HepG2 (cell line): ENCODE results near the gene NOL4. TPM values are rescaled to one million over a fixed set of nuclear protein-coding genes. Genes with fewer than 3 reads are reported as not detected.

Experiments used
- ATAC-seq: fragments of 200-7000 bp; cut with Tn5 transposase; 3 replicates; pipeline ENCODE4 v1.9.1; 2020; ENCODE audit warnings: mild to moderate bottlenecking, moderate library complexity
- BruUV-seq: library from RNA; stranded (reverse); fragments of 400-500 nt; replicated peaks from 2 replicates; lab custom pipeline; 2021; lab: Mats Ljungman, UMichigan
- CTCF ChIA-PET: fragments of 300-600 bp; formaldehyde crosslinking; extraction: SDS; loops from one replicate; lab custom pipeline; 2021; ENCODE audit warnings: low total read pairs, inconsistent platforms, low intra/inter-chr PET ratio; lab: Yijun Ruan, JAX
- POLR2A ChIA-PET: fragments of 350-600 bp; sonication (Branson Sonifier 250); formaldehyde crosslinking; loops from one replicate; lab custom pipeline; 2020; ENCODE audit warnings: antibody characterized with exemption, inconsistent platforms; lab: Yijun Ruan, JAX
- DNase-seq: peaks from one replicate; pipeline ENCODE4 v3.0.0-alpha.2; 2015; ENCODE audit warnings: low spot score
- FAIRE-seq: peaks from 3 replicates; lab custom pipeline; 2011; peaks lifted over from hg19 to GRCh38; lab: Jason Lieb, UNC
- H2AFZ ChIP-seq: one replicate; pipeline ENCODE4 v1.6.1; 2011; ENCODE audit warnings: low read length, inconsistent platforms
- H3K27ac ChIP-seq: fragments of 300-600 bp; 3 replicates; pipeline ENCODE4 v1.8.0; 2011; ENCODE audit warnings: mixed run types, mild to moderate bottlenecking, mixed read lengths, low read length, inconsistent platforms; ENCODE audit not compliant: insufficient read depth; ENCODE audit errors: extremely low read length
- H3K27me3 ChIP-seq, 2 experiments: fragments of 200-600 bp in 1 of 2; 2 replicates in 1 of 2; 3 replicates in 1 of 2; pipeline versions ENCODE4 v1.6.0 to v1.8.0; 2011; ENCODE audit warnings: low read length in 2 of 2, mild to moderate bottlenecking in 2 of 2, moderate library complexity in 2 of 2, inconsistent platforms in 1 of 2; ENCODE audit not compliant: insufficient read depth in 2 of 2, control insufficient read depth in 1 of 2
- H3K36me3 ChIP-seq, 2 experiments: fragments of 200-600 bp in 1 of 2; replicated peaks in 1 of 2; 2 replicates in 1 of 2; 3 replicates in 1 of 2; pipeline versions ENCODE4 v1.5.1 to v1.8.0; 2011; ENCODE audit warnings: low read length in 2 of 2, inconsistent platforms in 1 of 2; ENCODE audit not compliant: insufficient read depth in 2 of 2, control insufficient read depth in 1 of 2
- H3K4me1 ChIP-seq: 2 replicates; pipeline ENCODE4 v1.5.1; 2012; ENCODE audit warnings: low read length, inconsistent platforms; ENCODE audit not compliant: insufficient read depth
- H3K4me2 ChIP-seq: 2 replicates; pipeline ENCODE4 v1.6.0; 2011; ENCODE audit warnings: low read depth, low read length, inconsistent platforms
- H3K4me3 ChIP-seq, 3 experiments: fragments of 200-600 bp in 1 of 3; sonication (generic), shearing (Covaris generic) in 1 of 3; replicated peaks in 1 of 3; 2 replicates each; pipeline ENCODE4 v1.5.1; 2011 to 2016; ENCODE audit warnings: low read length in 3 of 3, inconsistent platforms in 2 of 3, low read depth in 2 of 3, mild to moderate bottlenecking in 2 of 3, control low read depth in 1 of 3, mixed read lengths in 1 of 3; ENCODE audit not compliant: insufficient read depth in 1 of 3
- H3K79me2 ChIP-seq: one replicate; pipeline ENCODE4 v1.6.1; 2011; ENCODE audit warnings: low read length, inconsistent platforms; ENCODE audit not compliant: insufficient read depth
- H3K9ac ChIP-seq: 2 replicates; pipeline ENCODE4 v1.6.0; 2011; ENCODE audit warnings: mild to moderate bottlenecking, low read depth, low read length, inconsistent platforms; ENCODE audit not compliant: insufficient read depth
- H3K9me3 ChIP-seq: 2 replicates; pipeline ENCODE4 v1.5.1; 2012; ENCODE audit warnings: mild to moderate bottlenecking, low read length
- H4K20me1 ChIP-seq: 2 replicates; pipeline ENCODE4 v1.6.0; 2011; ENCODE audit warnings: inconsistent platforms, mild to moderate bottlenecking, low read length, moderate library complexity; ENCODE audit not compliant: insufficient read depth
- ADNP ChIP-seq: sonication (generic); formaldehyde crosslinking; IDR thresholded peaks from 2 replicates; pipeline ENCODE4 v1.4.0; 2020; ENCODE audit warnings: missing genetic modification reagents
- ARNTL ChIP-seq: sonication (generic); formaldehyde crosslinking; IDR thresholded peaks from 2 replicates; pipeline ENCODE4 v1.4.0; 2020; ENCODE audit warnings: mild to moderate bottlenecking, missing genetic modification reagents
- ASH2L ChIP-seq: fragments of 300-600, 200-600 bp; sonication (generic); IDR thresholded peaks from 2 replicates; pipeline ENCODE4 v1.7.0; 2017; ENCODE audit warnings: low read depth, mild to moderate bottlenecking, moderate library complexity, mixed read lengths, low read length; ENCODE audit not compliant: insufficient read length
- ETV6 ChIP-seq: sonication (generic); formaldehyde crosslinking; conservative IDR thresholded peaks from 2 replicates; pipeline ENCODE4 v1.4.0; 2020; ENCODE audit warnings: missing genetic modification reagents
- FOSL1 ChIP-seq: sonication (generic); formaldehyde crosslinking; IDR thresholded peaks from 2 replicates; pipeline ENCODE4 v1.9.0; 2021; ENCODE audit warnings: missing genetic modification reagents, borderline replicate concordance
- FOXJ3 ChIP-seq: sonication (generic); formaldehyde crosslinking; IDR thresholded peaks from 2 replicates; pipeline ENCODE4 v1.4.0; 2020; ENCODE audit warnings: missing genetic modification reagents, mild to moderate bottlenecking, borderline replicate concordance
- HNF4G ChIP-seq, 2 experiments: sonication (generic) in 1 of 2; formaldehyde crosslinking in 1 of 2; IDR thresholded peaks; 2 replicates each; pipeline versions ENCODE4 v1.4.0 to v1.6.1; 2011 to 2020; ENCODE audit warnings: borderline replicate concordance in 2 of 2, low read depth in 2 of 2, mild to moderate bottlenecking in 2 of 2, low read length in 1 of 2, missing genetic modification reagents in 1 of 2, moderate library complexity in 1 of 2
- KAT8 ChIP-seq: IDR thresholded peaks from 2 replicates; pipeline ENCODE4 v1.6.1; 2016; ENCODE audit warnings: missing genetic modification reagents, missing compliant biosample characterization
- KLF9 ChIP-seq: IDR thresholded peaks from 2 replicates; pipeline ENCODE4 v1.6.1; 2016; ENCODE audit warnings: low read depth
- MAF1 ChIP-seq: sonication (generic); formaldehyde crosslinking; IDR thresholded peaks from 2 replicates; pipeline ENCODE4 v1.5.0; 2020; ENCODE audit warnings: missing genetic modification reagents, borderline replicate concordance
- NR3C1 ChIP-seq: sonication (generic); formaldehyde crosslinking; IDR thresholded peaks from 2 replicates; pipeline ENCODE4 v1.4.0; 2020; ENCODE audit warnings: missing genetic modification reagents
- ZFP36L2 ChIP-seq: sonication (generic); formaldehyde crosslinking; IDR thresholded peaks from 2 replicates; pipeline ENCODE4 v1.4.0; 2020; ENCODE audit warnings: missing genetic modification reagents
- ZNF75D ChIP-seq: sonication (generic); formaldehyde crosslinking; IDR thresholded peaks from 2 replicates; pipeline ENCODE4 v1.8.1; 2023; ENCODE audit warnings: missing genetic modification reagents, mild to moderate bottlenecking, borderline replicate concordance
- ZNF773 ChIP-seq: sonication (generic); formaldehyde crosslinking; IDR thresholded peaks from 2 replicates; pipeline ENCODE4 v1.4.0; 2020; ENCODE audit warnings: missing genetic modification reagents, borderline replicate concordance
- in situ Hi-C: cut with HindIII; loops from 2 replicates; pipeline ENCODE4 v1.10.0; 2017; ENCODE audit warnings: low pct_unique_long_range_greater_than_20kb; ENCODE audit not compliant: extremely low pct_ligation_motif_present
- intact Hi-C: fragments of 100-400 bp; cut with micrococcal nuclease; formaldehyde crosslinking; loops from one replicate; pipeline ENCODE4 v1.10.0; 2022; ENCODE audit not compliant: unreplicated experiment
- polyA plus RNA-seq, 8 experiments: library from polyadenylated mRNA; depleted of rRNA in 3 of 8; stranded (reverse) in 7 of 8; unstranded in 1 of 8; fragments of >200 nt; fragmentation: Illumina TruSeq in 4 of 8; extraction: Trizol in 4 of 8; gene quantifications; 2 replicates each; pipeline versions ENCODE4 v1.2.1 to v1.2.3, GENCODE V29; 2011 to 2016; ENCODE audit warnings: low read depth in 4 of 8, missing spikeins in 1 of 8, mixed read lengths in 1 of 8; ENCODE audit not compliant: insufficient read depth in 1 of 8
- total RNA-seq, 5 experiments: library from RNA; depleted of rRNA; stranded (reverse); fragments of >200 nt; fragmentation: Illumina TruSeq; extraction: Trizol; gene quantifications; 2 replicates each; pipeline ENCODE4 v1.2.3, GENCODE V29; 2016; ENCODE audit warnings: low read depth in 1 of 5
- TF ChIP-seq, protein P1 (sequence below): sonication (generic); formaldehyde crosslinking; IDR thresholded peaks from 2 replicates; pipeline ENCODE4 v1.5.1; 2020; ENCODE audit warnings: mild to moderate bottlenecking, missing genetic modification reagents
- TF ChIP-seq, protein P2 (sequence below): IDR thresholded peaks from 2 replicates; pipeline ENCODE4 v1.6.1; 2016
- TF ChIP-seq, protein P3 (sequence below): IDR thresholded peaks from 2 replicates; pipeline ENCODE4 v1.6.1; 2016; ENCODE audit warnings: missing biosample characterization, missing genetic modification reagents, low read depth
- TF ChIP-seq, protein P4 (sequence below): sonication (generic); formaldehyde crosslinking; IDR thresholded peaks from 2 replicates; pipeline ENCODE4 v1.4.0; 2020; ENCODE audit warnings: missing genetic modification reagents

NOL4 gene
- total and polyA plus RNA-seq, 2 of the 13 experiments (the other 11 are each of a cell fraction or from before 2014, with no cell fraction given), result 1.8 TPM; not detected in 1

DNA sequence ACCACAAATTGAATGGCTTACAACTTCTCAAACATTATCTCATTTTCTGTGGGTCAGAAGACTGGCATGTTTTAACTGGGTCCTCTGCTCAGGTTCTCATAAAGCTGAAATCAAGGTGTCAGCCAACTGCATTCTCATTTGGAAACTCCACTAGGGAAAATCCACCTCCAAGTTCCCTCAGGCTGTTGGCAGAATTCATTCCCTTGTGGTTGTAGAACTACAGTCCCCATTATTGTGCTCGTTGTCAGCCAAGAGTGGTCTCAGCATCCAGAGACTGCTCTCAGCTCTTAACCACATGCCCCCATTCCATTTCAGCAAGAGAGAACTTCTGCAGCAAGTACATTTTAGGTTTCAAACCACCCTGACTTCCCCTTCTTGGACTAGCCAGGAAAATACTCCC is 12.2 kb downstream of the NOL4 start (continued):
- TF ChIP-seq KLF9 (no peak), ASH2L (no peak), ADNP (CRISPR knock-in tag) (no peak), ZFP36L2 (CRISPR knock-in tag) (no peak), ZNF773 (no peak)
- TF ChIP-seq, protein P1, sequence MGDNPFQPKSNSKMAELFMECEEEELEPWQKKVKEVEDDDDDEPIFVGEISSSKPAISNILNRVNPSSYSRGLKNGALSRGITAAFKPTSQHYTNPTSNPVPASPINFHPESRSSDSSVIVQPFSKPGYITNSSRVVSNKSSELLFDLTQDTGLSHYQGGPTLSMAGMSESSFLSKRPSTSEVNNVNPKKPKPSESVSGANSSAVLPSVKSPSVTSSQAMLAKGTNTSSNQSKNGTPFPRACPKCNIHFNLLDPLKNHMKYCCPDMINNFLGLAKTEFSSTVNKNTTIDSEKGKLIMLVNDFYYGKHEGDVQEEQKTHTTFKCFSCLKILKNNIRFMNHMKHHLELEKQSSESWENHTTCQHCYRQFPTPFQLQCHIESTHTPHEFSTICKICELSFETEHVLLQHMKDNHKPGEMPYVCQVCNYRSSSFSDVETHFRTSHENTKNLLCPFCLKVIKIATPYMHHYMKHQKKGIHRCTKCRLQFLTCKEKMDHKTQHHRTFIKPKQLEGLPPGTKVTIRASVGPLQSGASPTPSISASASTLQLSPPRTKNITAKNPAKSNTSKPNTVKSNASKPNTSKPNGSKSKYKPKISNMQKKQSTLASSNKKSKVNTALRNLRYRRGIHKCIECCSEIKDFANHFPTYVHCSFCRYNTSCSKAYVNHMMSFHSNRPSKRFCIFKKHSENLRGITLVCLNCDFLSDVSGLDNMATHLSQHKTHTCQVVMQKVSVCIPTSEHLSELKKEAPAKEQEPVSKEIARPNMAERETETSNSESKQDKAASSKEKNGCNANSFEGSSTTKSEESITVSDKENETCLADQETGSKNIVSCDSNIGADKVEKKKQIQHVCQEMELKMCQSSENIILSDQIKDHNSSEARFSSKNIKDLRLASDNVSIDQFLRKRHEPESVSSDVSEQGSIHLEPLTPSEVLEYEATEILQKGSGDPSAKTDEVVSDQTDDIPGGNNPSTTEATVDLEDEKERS (CRISPR knock-in tag), result no peak
- TF ChIP-seq, protein P2, sequence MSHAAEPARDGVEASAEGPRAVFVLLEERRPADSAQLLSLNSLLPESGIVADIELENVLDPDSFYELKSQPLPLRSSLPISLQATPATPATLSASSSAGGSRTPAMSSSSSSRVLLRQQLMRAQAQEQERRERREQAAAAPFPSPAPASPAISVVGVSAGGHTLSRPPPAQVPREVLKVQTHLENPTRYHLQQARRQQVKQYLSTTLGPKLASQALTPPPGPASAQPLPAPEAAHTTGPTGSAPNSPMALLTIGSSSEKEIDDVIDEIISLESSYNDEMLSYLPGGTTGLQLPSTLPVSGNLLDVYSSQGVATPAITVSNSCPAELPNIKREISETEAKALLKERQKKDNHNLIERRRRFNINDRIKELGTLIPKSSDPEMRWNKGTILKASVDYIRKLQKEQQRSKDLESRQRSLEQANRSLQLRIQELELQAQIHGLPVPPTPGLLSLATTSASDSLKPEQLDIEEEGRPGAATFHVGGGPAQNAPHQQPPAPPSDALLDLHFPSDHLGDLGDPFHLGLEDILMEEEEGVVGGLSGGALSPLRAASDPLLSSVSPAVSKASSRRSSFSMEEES (CRISPR knock-in tag), result no peak

DNA sequence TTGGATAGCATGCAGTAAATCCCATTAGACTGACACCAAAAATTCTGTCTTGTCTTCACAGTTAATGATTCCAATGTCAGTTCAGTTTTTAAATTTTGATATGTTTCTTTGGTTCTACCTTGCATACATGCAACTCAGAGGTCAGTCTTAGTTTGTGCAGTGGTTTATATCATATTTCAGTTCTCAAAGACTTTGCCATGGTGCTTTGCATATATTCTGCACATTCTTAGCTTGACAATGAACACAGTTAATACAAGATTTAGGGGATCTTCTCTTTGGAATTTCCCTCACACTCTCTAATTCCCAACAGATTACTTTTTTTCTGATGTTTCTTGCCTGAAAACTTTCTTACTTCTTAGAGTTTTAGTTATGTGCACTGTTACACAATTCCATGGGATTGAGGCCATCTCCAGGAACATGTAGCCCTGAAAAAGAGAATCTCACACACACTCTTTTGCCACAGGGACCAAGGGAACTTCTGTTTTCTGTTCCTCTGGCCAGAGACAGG is 17.3 kb downstream of the NOL4 start:
- no peaks in the 10 kb centered on the region for H3K27me3 ChIP-seq
- no peak for DNase-seq
- no peaks in the 10 kb centered on the region for H3K79me2 ChIP-seq
- BruUV-seq, result no TSS peak
- H3K36me3 ChIP-seq, result no peaks in the 10 kb centered on the region
- intact Hi-C loops (no loop called here), in situ Hi-C loops (no loop called here)
- ChIA-PET CTCF (no interaction called here), POLR2A (no interaction called here)
- no peak overlapping the region for H3K4me2 ChIP-seq
- no peaks in the 10 kb centered on the region for H3K9me3 ChIP-seq
- no peak for FAIRE-seq
- no peak overlapping the region for H3K9ac ChIP-seq
- no peaks in the 10 kb centered on the region for H3K4me1 ChIP-seq
- no peak overlapping the region for H2AFZ ChIP-seq
- no peak for ATAC-seq
- H4K20me1 ChIP-seq, result no peaks in the 10 kb centered on the region
- no peak overlapping the region for H3K4me3 ChIP-seq
- H3K27ac ChIP-seq, result no peak overlapping the region
- no peak for TF ChIP-seq ARNTL (CRISPR knock-in tag)
- no peak for TF ChIP-seq ETV6 (CRISPR knock-in tag)
- TF ChIP-seq, protein P3, sequence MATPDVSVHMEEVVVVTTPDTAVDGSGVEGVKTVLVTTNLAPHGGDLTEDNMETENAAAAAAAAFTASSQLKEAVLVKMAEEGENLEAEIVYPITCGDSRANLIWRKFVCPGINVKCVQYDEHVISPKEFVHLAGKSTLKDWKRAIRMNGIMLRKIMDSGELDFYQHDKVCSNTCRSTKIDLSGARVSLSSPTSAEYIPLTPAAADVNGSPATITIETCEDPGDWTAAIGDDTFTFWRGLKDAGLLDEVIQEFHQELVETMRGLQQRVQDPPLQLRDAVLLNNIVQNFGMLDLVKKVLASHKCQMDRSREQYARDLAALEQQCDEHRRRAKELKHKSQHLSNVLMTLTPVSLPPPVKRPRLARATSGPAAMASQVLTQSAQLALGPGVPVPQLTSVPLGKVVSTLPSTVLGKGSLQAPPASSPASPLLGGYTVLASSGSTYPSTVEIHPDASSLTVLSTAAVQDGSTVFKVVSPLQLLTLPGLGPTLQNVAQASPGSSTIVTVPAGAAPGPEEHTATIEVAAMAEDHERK (CRISPR knock-in tag), result no peak
- TF ChIP-seq ZNF75D (CRISPR knock-in tag), result no peak
- TF ChIP-seq NR3C1 (CRISPR knock-in tag), result no peak
- no peak for TF ChIP-seq HNF4G (IDR thresholded peaks at IDR 0.05; ENCODE audit: borderline replicate concordance, low read depth, low read length)
- no peak for TF ChIP-seq HNF4G (CRISPR knock-in tag; IDR thresholded peaks at IDR 0.05; ENCODE audit: borderline replicate concordance, low read depth)
- no peak for TF ChIP-seq MAF1 (CRISPR knock-in tag)
- TF ChIP-seq FOSL1, result no peak
- TF ChIP-seq FOXJ3 (CRISPR knock-in tag), result no peak
- TF ChIP-seq KAT8 (CRISPR knock-in tag), result no peak
- TF ChIP-seq, protein P4, sequence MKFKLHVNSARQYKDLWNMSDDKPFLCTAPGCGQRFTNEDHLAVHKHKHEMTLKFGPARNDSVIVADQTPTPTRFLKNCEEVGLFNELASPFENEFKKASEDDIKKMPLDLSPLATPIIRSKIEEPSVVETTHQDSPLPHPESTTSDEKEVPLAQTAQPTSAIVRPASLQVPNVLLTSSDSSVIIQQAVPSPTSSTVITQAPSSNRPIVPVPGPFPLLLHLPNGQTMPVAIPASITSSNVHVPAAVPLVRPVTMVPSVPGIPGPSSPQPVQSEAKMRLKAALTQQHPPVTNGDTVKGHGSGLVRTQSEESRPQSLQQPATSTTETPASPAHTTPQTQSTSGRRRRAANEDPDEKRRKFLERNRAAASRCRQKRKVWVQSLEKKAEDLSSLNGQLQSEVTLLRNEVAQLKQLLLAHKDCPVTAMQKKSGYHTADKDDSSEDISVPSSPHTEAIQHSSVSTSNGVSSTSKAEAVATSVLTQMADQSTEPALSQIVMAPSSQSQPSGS (CRISPR knock-in tag), result no peak
